Muscle layer of duodenum (tissue), 2 donors: ENCODE data around the gene FBF1.

ENCODE experiments used
- H3K27ac ChIP-seq: one replicate; pipeline ENCODE4 v1.7.0; 2013; ENCODE audit warnings: mild to moderate bottlenecking, low read length
- H3K27me3 ChIP-seq: one replicate; pipeline ENCODE4 v1.7.0; 2013; ENCODE audit warnings: low read depth, mild to moderate bottlenecking, control low read depth, low read length
- H3K36me3 ChIP-seq, 2 donors: one replicate each; pipeline ENCODE4 v1.7.0; 2013; ENCODE audit warnings: low read length in 2 of 2, control low read depth in 1 of 2, mild to moderate bottlenecking in 1 of 2; ENCODE audit not compliant: insufficient read depth in 2 of 2, control insufficient read depth in 1 of 2
- H3K4me1 ChIP-seq, 2 donors: one replicate each; pipeline ENCODE4 v1.7.0; 2013; ENCODE audit warnings: low read length in 2 of 2, mild to moderate bottlenecking in 2 of 2, control low read depth in 1 of 2, moderate library complexity in 1 of 2; ENCODE audit not compliant: insufficient read depth in 2 of 2, control insufficient read depth in 1 of 2
- H3K4me3 ChIP-seq, 2 donors: one replicate each; pipeline ENCODE4 v1.7.0; 2013; ENCODE audit warnings: low read length in 2 of 2, low read depth in 1 of 2, mild to moderate bottlenecking in 1 of 2
- H3K9me3 ChIP-seq, 2 donors: one replicate each; pipeline ENCODE4 v1.7.0; 2013; ENCODE audit warnings: low read length in 2 of 2, control low read depth in 1 of 2, mild to moderate bottlenecking in 1 of 2; ENCODE audit not compliant: control insufficient read depth in 1 of 2
- donor health status: healthy.

FBF1 gene

DNA sequence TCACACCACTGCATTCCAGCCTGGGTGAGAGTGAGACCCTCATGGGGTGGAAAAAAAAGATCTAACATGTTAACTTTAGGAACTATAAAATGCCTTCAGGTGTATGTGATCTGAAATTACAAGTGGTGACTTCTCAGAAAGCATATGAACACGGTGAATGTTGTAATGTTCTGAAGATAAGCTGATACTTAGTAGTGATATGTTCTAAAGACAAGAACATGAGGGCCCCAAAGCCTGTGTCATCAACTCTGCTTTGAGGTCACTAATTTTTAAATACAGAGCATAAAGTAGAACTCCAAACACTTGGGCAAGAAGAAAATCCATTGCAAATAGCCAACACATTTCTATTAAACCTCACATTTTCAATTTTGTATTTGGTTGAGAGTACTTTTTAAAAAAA lies 2.6 kb upstream of the FBF1 start:
- peaks cover 20 to 33% of the 10 kb centered on the region in 2 donors for H3K36me3 ChIP-seq
- H3K4me1 ChIP-seq, result peaks cover 5% of the 10 kb centered on the region in 2 donors
- no peaks in the 10 kb centered on the region for H3K9me3 ChIP-seq
- no peak overlapping the region for H3K4me3 ChIP-seq
- no peak overlapping the region for H3K27ac ChIP-seq
- H3K27me3 ChIP-seq, result no peaks in the 10 kb centered on the region

DNA sequence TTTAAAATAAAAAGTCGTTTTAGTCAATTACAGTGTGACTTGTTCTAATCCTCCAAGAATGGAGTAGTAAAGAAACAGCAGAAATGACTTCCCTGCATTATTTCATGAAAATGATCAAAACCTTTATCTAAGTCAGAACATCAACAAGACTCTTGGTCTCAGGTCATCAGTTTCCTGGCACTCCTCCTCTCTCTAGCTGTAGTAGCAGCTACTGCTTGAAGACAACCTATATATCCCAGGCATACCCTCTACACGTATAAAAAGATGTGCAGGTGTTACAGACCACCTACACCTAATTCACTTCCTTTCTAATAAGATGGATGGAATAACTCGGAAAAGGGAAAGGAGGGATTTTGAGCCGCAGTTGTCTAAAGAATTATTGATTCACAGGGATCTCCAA lies 1.6 kb upstream of the FBF1 start:
- H3K4me3 ChIP-seq, result no peak overlapping the region
- no peak overlapping the region for H3K27ac ChIP-seq
- no peaks in the 10 kb centered on the region for H3K9me3 ChIP-seq
- peaks cover 16 to 24% of the 10 kb centered on the region in 2 donors for H3K36me3 ChIP-seq
- H3K27me3 ChIP-seq, result no peaks in the 10 kb centered on the region
- peaks cover 5% of the 10 kb centered on the region in 2 donors for H3K4me1 ChIP-seq

DNA sequence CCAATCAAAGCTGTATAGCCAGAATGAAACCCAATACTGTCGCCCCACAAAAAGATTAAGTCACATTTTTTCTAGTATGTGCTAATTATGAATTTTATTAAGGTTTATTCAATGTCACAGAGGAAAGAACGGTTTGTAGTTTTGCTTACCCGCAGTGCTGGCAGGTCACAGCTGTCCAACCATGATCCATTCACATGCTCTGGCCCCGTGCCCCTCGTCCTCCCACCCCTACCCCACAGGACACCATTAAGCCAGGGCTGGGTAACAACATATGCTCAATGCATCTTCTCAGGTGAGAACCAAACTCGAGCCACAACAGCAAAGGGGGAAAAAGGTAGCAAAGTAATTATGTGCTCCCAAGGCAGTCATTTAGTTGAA lies 589 bp upstream of the FBF1 start:
- H3K9me3 ChIP-seq, result no peaks in the 10 kb centered on the region
- no peak overlapping the region for H3K27ac ChIP-seq
- H3K27me3 ChIP-seq, result no peaks in the 10 kb centered on the region
- H3K36me3 ChIP-seq, result peaks cover 13 to 17% of the 10 kb centered on the region in 2 donors
- H3K4me1 ChIP-seq, result peaks cover 5% of the 10 kb centered on the region in 2 donors
- peak overlapping the region; percentile 77 to 85 for H3K4me3 ChIP-seq

DNA sequence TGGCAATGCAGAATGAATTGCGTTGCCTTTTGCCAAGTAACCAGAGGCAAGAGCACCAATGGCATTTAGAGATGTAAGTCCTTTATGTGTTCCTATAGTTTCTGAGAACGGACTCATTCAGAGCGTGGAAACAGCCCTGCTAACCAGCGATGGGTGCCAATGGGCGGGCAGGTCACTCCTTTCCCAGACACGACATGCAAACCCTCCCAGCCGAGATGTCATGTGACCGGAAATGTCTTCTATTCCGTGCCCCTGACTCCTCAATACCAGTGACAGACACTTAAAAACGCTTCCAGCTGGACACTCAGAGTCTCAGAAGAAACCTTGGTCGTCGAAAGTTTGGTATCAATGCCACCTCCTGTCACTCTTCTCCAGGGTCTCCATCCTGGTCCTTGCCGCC lies 3.2 kb downstream of the FBF1 start:
- Histone ChIP-seq H3K27me3 (no peaks in the 10 kb centered on the region), H3K4me1 (peaks cover 5% of the 10 kb centered on the region in 2 donors), H3K27ac (no peak overlapping the region), H3K4me3 (no peak overlapping the region), H3K36me3 (no peaks in the 10 kb centered on the region), H3K9me3 (no peaks in the 10 kb centered on the region)

DNA sequence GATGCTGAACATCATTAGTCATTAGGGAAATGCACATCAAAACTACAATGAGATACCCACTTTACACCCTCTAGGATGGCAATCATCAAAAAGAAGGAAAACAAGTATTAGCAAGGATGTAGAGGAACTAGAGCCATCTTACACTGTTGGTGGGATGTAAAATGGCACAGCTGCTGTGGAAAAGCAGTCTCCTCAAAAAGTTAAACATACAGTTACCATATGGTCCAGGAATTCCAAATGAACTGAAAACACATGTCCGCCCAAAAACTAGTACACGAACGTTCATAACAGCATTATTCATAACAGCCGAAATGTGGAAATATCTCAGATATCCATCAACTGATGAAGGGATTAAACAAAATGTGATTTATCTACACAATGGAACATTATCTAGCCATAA lies 7.0 kb downstream of the FBF1 start:
- no peaks in the 10 kb centered on the region for H3K4me1 ChIP-seq
- peaks cover 0 to 6% of the 10 kb centered on the region in 2 donors for H3K36me3 ChIP-seq
- H3K4me3 ChIP-seq, result no peak overlapping the region
- H3K9me3 ChIP-seq, result no peaks in the 10 kb centered on the region
- H3K27me3 ChIP-seq, result no peaks in the 10 kb centered on the region
- no peak overlapping the region for H3K27ac ChIP-seq

DNA sequence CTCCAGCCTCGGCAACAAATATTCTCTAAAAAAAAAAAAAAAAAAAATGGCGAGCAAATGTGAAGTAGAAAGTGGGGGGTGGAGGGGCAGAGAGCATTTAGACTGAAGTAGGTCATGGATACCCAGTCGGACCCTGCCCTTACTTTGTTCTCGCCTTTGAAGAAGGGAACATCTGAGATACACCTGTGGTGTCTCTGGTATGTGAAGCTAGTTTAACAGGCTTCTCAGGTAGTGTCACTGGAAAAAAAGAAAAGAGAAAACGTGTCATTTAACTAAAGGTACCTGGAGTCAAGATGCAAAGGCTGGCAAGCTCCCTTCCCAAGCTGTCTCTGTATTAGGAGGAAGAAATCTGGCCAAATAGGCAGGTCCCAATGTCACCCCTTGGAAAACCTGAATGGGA lies 8.0 kb downstream of the FBF1 start:
- Histone ChIP-seq H3K27ac (no peak overlapping the region), H3K4me1 (no peaks in the 10 kb centered on the region), H3K36me3 (peaks cover 0 to 6% of the 10 kb centered on the region in 2 donors), H3K9me3 (no peaks in the 10 kb centered on the region), H3K4me3 (no peak overlapping the region), H3K27me3 (no peaks in the 10 kb centered on the region)

DNA sequence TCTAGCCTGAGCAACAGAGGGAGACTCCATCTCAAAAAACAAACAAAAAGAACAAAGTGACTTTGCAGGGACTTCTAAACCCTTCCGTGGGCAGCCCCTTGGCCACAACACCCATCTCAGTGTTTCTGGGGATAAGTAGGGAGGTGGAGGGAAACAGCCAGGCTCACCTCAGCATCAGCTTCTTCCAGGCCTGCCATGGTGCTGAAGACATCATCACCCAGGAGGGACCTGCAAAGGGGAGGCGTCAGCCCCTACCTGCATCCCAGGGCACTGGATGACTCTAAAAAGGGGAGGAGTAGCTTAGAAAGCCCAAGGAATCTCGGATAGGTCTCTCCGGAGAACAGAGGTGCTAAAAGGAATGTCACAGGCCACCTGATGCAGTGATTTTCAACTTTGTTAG lies 9.8 kb downstream of the FBF1 start:
- no peaks in the 10 kb centered on the region for H3K4me1 ChIP-seq
- H3K27me3 ChIP-seq, result no peaks in the 10 kb centered on the region
- no peak overlapping the region for H3K27ac ChIP-seq
- no peak overlapping the region for H3K4me3 ChIP-seq
- no peaks in the 10 kb centered on the region for H3K9me3 ChIP-seq
- peaks cover 0 to 9% of the 10 kb centered on the region in 2 donors for H3K36me3 ChIP-seq

DNA sequence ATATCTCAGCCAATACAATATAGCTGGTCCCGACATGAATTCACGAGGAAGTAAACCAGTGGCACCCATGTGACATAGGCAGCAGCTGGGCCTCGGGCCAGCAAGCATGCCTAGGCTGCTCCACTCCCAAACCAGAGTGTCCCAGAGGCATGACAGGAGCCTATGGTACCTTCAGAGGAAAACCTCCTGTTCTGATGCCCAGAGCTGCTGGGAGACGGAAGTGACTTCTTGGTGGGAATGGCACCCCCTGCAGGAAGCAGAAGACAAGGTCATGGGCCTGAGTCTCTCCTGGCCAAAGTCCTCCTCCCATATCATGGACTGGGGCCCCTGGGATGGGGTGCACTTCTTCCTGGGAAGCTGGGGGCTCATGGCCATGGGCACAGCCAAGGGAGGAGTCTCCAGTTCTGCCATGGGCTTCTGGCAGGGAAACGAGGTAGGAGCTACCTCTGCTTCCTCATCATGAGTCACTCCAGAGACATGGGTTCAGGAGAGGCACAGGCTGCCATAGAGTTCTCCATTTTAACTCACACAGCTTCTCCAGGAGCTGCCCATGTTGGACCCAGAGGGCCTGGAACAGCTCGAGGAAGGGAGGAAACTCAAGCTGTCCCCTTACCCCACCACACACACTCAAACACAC lies 13.4 kb downstream of the FBF1 start:
- Histone ChIP-seq H3K9me3 (no peaks in the 10 kb centered on the region), H3K27ac (no peak overlapping the region), H3K4me3 (no peak overlapping the region), H3K27me3 (no peaks in the 10 kb centered on the region), H3K36me3 (peaks cover 0 to 29% of the 10 kb centered on the region in 2 donors), H3K4me1 (no peaks in the 10 kb centered on the region)

DNA sequence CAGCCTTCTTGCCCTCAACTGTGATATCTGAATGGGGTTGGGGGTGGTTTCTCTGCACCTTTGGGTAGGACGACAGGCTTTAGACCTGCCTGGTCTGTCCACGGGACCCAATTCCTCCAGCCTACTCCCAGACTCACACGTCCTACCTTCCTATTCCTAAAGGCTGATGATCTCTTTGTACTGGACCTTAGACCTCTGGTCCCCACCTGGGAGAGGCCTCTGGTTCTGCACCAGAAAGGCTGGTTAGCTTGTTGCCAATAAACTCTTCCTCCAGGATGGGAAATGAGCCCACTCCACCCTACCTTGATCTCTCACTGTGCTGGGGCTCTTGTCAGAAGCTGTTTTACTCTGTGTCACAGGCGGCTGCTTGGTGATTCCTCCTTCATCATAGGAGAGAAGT lies 14.4 kb downstream of the FBF1 start:
- Histone ChIP-seq H3K36me3 (peaks cover 0 to 29% of the 10 kb centered on the region in 2 donors), H3K27ac (no peak overlapping the region), H3K4me3 (no peak overlapping the region)

DNA sequence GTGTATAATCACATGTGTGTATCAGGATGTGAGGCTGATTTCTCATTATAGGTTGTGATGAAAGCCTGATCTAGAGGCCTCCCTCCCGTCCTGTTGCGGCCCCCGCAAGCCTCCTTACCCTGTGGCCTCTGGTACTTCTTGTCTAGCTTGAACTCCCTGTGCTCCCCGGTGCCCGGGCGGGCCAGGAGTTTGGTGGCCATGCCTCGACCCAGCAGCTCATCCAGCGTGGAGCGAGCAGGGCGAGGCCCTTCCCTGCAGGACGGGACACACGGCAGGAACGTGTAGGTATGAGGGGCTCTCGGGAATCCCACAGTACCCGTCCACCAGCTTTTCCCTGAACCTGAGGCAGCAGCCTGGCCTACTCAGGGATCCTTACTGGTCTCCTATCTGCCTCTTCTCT lies 14.9 kb downstream of the FBF1 start:
- H3K9me3 ChIP-seq, result no peaks in the 10 kb centered on the region
- H3K27me3 ChIP-seq, result no peaks in the 10 kb centered on the region
- H3K27ac ChIP-seq, result no peak overlapping the region
- no peaks in the 10 kb centered on the region for H3K4me1 ChIP-seq
- peaks cover 0 to 29% of the 10 kb centered on the region in 2 donors for H3K36me3 ChIP-seq
- no peak overlapping the region for H3K4me3 ChIP-seq

More for the DNA sequence above, 14.4 kb downstream of the FBF1 start:
- H3K9me3 ChIP-seq, result no peaks in the 10 kb centered on the region
- no peaks in the 10 kb centered on the region for H3K27me3 ChIP-seq
- H3K4me1 ChIP-seq, result no peaks in the 10 kb centered on the region

DNA sequence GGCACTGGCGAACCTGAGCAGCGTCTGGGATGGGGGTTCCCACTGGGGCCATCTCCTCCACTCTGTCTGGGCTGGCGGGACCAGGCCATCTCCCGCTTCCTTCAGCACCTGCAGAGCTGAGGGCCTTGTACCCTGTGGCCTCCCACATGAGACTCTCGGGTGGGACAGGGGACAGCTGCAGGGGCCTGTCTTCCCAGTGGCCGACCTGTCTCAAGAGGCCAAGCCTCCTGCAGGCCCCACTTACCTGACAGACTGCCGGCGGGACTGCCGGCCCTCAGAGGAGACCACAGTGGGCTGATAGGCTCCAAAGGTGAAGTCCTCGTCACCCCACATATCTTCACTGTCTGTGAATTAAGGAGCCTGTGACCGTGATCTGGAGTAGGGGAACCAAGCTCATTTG lies 15.7 kb downstream of the FBF1 start:
- Histone ChIP-seq H3K27ac (no peak overlapping the region), H3K36me3 (peaks cover 0 to 32% of the 10 kb centered on the region in 2 donors), H3K9me3 (no peaks in the 10 kb centered on the region), H3K4me3 (no peak overlapping the region), H3K4me1 (no peaks in the 10 kb centered on the region), H3K27me3 (no peaks in the 10 kb centered on the region)
